ENCODE measurements around the gene FBXO27. TPM values are rescaled to one million over a fixed set of nuclear protein-coding genes. Genes with fewer than 3 reads are reported as not detected.

FBXO27 gene
- total RNA-seq, 5 donors from 2014 or later (not counting 1 experiment from before 2014, with no cell fraction given) = 0.41 to 0.69 (median 0.66) TPM; not detected in 2

- H3K36me3 Mint-ChIP-seq = no peaks in the 10 kb centered on the region
- ATAC-seq (replicated peaks in 1 of 4) (no peak), DNase-seq (no peak)
- peaks cover 0 to 6% of the 10 kb centered on the region in 2 donors for H3K27me3 Mint-ChIP-seq
- no peak overlapping the region for H3K27ac Mint-ChIP-seq
- H3K27me3 ChIP-seq (replicated peaks in 1 of 2; ENCODE audit: control insufficient read depth in 2 of 2, extremely low read depth in 1 of 2, insufficient read depth in 2 of 2, low read length in 1 of 2) = peaks cover 0 to 2% of the 10 kb centered on the region in 2 experiments
- no peaks in the 10 kb centered on the region for H3K9me3 ChIP-seq
- no peaks in the 10 kb centered on the region for H3K36me3 ChIP-seq (ENCODE audit: control insufficient read depth in 2 of 2, extremely low read depth in 1 of 2, insufficient read depth in 1 of 2, low read length in 1 of 2)
- peaks cover 6 to 8% (median 7%) of the 10 kb centered on the region in 3 donors for H3K4me1 Mint-ChIP-seq
- 75% methylated on average over 2 of the region's 4 CpGs for WGBS (ENCODE audit: insufficient coverage)
- no peaks in the 10 kb centered on the region for H3K4me1 ChIP-seq (ENCODE audit: control insufficient read depth in 1 of 2, extremely low read depth in 1 of 2, insufficient read depth in 2 of 2, low read length in 2 of 2)
- peaks cover 0 to 4% (median 0%) of the 10 kb centered on the region in 3 donors for H3K9me3 Mint-ChIP-seq
- ChIA-PET POLR2A (interaction anchor here in 1 of 2 donors (0.6 kb wide), 1 partner anchor 322 kb away, joined by 5 read pairs; no protein-coding TSS in a partner anchor), CTCF (no interaction called here)
- no peak overlapping the region for H3K4me3 ChIP-seq (ENCODE audit: control insufficient read depth in 1 of 2, extremely low read depth in 1 of 2, low read length in 1 of 2)
- H3K27ac ChIP-seq (ENCODE audit: low read length) = no peak overlapping the region
- no peak overlapping the region for H3K4me3 Mint-ChIP-seq
These were observed 27.8 kb upstream of the FBXO27 start for GRCh38 chr19:39060171-39060570.

DNA sequence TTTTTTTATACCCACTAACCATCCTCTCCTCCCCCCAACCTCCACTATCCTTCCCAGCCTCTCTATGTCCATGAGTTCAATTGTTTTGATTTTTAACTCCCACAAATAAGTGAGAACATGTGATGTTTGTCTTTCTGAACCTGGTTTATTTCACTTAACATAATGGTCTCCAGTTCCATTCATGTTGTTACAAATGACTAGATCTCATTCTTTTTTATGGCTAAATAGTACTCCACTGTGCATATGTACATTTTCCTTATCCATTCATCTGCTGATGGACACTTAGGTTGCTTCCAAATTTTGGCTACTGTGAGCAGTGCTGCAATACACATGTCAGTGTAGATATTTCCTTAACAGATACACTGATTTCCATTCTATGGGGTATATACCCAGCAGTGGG lies 27.0 kb upstream of the FBXO27 start:
- H3K4me1 Mint-ChIP-seq = peaks cover 6 to 8% (median 7%) of the 10 kb centered on the region in 3 donors
- H3K4me1 ChIP-seq (ENCODE audit: control insufficient read depth in 1 of 2, extremely low read depth in 1 of 2, insufficient read depth in 2 of 2, low read length in 2 of 2) = no peaks in the 10 kb centered on the region
- ChIA-PET POLR2A (no interaction called here), CTCF (no interaction called here)
- no peak overlapping the region for H3K27ac ChIP-seq (ENCODE audit: low read length)
- no peak overlapping the region for H3K27ac Mint-ChIP-seq
- no peak overlapping the region for H3K4me3 ChIP-seq (ENCODE audit: control insufficient read depth in 1 of 2, extremely low read depth in 1 of 2, low read length in 1 of 2)
- H3K36me3 ChIP-seq (ENCODE audit: control insufficient read depth in 2 of 2, extremely low read depth in 1 of 2, insufficient read depth in 1 of 2, low read length in 1 of 2) = no peaks in the 10 kb centered on the region
- H3K27me3 Mint-ChIP-seq = peaks cover 0 to 6% of the 10 kb centered on the region in 2 donors
- H3K36me3 Mint-ChIP-seq = no peaks in the 10 kb centered on the region
- peaks cover 0 to 2% of the 10 kb centered on the region in 2 experiments for H3K27me3 ChIP-seq (replicated peaks in 1 of 2; ENCODE audit: control insufficient read depth in 2 of 2, extremely low read depth in 1 of 2, insufficient read depth in 2 of 2, low read length in 1 of 2)
- no peak for DNase-seq
- H3K4me3 Mint-ChIP-seq = no peak overlapping the region
- peaks cover 0 to 4% (median 0%) of the 10 kb centered on the region in 3 donors for H3K9me3 Mint-ChIP-seq
- ATAC-seq (replicated peaks in 1 of 4) = no peak
- no peaks in the 10 kb centered on the region for H3K9me3 ChIP-seq

DNA sequence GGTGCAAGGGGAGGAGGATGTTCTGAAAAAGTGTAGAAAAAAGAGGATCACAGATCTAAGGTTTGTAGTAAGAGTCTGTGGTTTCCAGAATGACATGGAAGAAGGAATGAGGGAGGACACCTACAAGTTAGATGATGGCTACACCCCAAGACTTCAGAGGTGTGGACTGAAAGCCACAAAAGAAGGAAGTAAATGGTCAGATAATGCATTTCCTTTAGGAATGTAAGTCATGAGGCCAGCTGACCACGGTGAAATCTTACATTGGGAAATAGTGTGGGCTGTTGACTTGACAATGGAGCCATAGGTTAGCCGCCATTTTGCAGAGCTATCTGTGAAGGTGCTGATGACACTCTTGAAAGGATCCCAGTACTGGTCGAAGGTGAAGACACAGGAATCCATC lies 25.3 kb upstream of the FBXO27 start:
- DNase-seq (no peak), ATAC-seq (replicated peaks in 1 of 4) (no peak)
- Histone ChIP-seq H3K27ac (ENCODE audit: low read length) (no peak overlapping the region), H3K4me1 (ENCODE audit: control insufficient read depth in 1 of 2, extremely low read depth in 1 of 2, insufficient read depth in 2 of 2, low read length in 2 of 2) (no peaks in the 10 kb centered on the region), H3K4me3 (ENCODE audit: control insufficient read depth in 1 of 2, extremely low read depth in 1 of 2, low read length in 1 of 2) (no peak overlapping the region), H3K27me3 (replicated peaks in 1 of 2; ENCODE audit: control insufficient read depth in 2 of 2, extremely low read depth in 1 of 2, insufficient read depth in 2 of 2, low read length in 1 of 2) (peaks cover 0 to 2% of the 10 kb centered on the region in 2 experiments), H3K36me3 (ENCODE audit: control insufficient read depth in 2 of 2, extremely low read depth in 1 of 2, insufficient read depth in 1 of 2, low read length in 1 of 2) (no peaks in the 10 kb centered on the region), H3K9me3 (no peaks in the 10 kb centered on the region)
- Mint-ChIP-seq H3K27me3 (peaks cover 0 to 6% of the 10 kb centered on the region in 2 donors), H3K27ac (no peak overlapping the region), H3K4me1 (peaks cover 6 to 8% (median 7%) of the 10 kb centered on the region in 3 donors), H3K9me3 (peaks cover 0 to 4% (median 0%) of the 10 kb centered on the region in 3 donors), H3K4me3 (no peak overlapping the region), H3K36me3 (no peaks in the 10 kb centered on the region)
- WGBS (ENCODE audit: insufficient coverage) = 73% methylated on average over 2 of the region's 3 CpGs
- ChIA-PET POLR2A (interaction anchor here in 1 of 2 donors (0.6 kb wide), 1 partner anchor 67 kb away, joined by 4 read pairs; no protein-coding TSS in a partner anchor), CTCF (no interaction called here)

GRCh38 chr19:39054091-39054470 lies 21.7 kb upstream of the FBXO27 start:
- ATAC-seq (replicated peaks in 1 of 4) (no peak), DNase-seq (no peak)
- H3K4me3 ChIP-seq (ENCODE audit: control insufficient read depth in 1 of 2, extremely low read depth in 1 of 2, low read length in 1 of 2) = no peak overlapping the region
- H3K4me1 Mint-ChIP-seq = peaks cover 0 to 2% (median 0%) of the 10 kb centered on the region in 3 donors
- H3K9me3 Mint-ChIP-seq = no peaks in the 10 kb centered on the region
- ChIA-PET CTCF (interaction anchor here in 1 of 2 donors (0.6 kb wide), 1 partner anchor 1919 kb away, joined by 3 read pairs; no protein-coding TSS in a partner anchor), POLR2A (no interaction called here)
- no peaks in the 10 kb centered on the region for H3K9me3 ChIP-seq
- peaks cover 0 to 5% of the 10 kb centered on the region in 2 donors for H3K27me3 Mint-ChIP-seq
- peaks cover 0 to 6% of the 10 kb centered on the region in 2 experiments for H3K4me1 ChIP-seq (ENCODE audit: control insufficient read depth in 1 of 2, extremely low read depth in 1 of 2, insufficient read depth in 2 of 2, low read length in 2 of 2)
- no peak overlapping the region for H3K4me3 Mint-ChIP-seq
- no peak overlapping the region for H3K27ac ChIP-seq (ENCODE audit: low read length)
- 95% methylated on average over 2 of the region's 2 CpGs for WGBS (ENCODE audit: insufficient coverage)
- no peaks in the 10 kb centered on the region for H3K36me3 ChIP-seq (ENCODE audit: control insufficient read depth in 2 of 2, extremely low read depth in 1 of 2, insufficient read depth in 1 of 2, low read length in 1 of 2)
- peaks cover 0 to 13% of the 10 kb centered on the region in 2 experiments for H3K27me3 ChIP-seq (replicated peaks in 1 of 2; ENCODE audit: control insufficient read depth in 2 of 2, extremely low read depth in 1 of 2, insufficient read depth in 2 of 2, low read length in 1 of 2)
- no peaks in the 10 kb centered on the region for H3K36me3 Mint-ChIP-seq
- no peak overlapping the region for H3K27ac Mint-ChIP-seq

GRCh38 chr19:39053276-39054090 lies 21.1 kb upstream of the FBXO27 start:
- peaks cover 0 to 6% of the 10 kb centered on the region in 2 experiments for H3K4me1 ChIP-seq (ENCODE audit: control insufficient read depth in 1 of 2, extremely low read depth in 1 of 2, insufficient read depth in 2 of 2, low read length in 2 of 2)
- no peaks in the 10 kb centered on the region for H3K9me3 Mint-ChIP-seq
- peaks cover 0 to 13% of the 10 kb centered on the region in 2 experiments for H3K27me3 ChIP-seq (replicated peaks in 1 of 2; ENCODE audit: control insufficient read depth in 2 of 2, extremely low read depth in 1 of 2, insufficient read depth in 2 of 2, low read length in 1 of 2)
- ATAC-seq (replicated peaks in 1 of 4) (no peak), DNase-seq (no peak)
- no peaks in the 10 kb centered on the region for H3K36me3 Mint-ChIP-seq
- H3K9me3 ChIP-seq = no peaks in the 10 kb centered on the region
- peaks cover 0 to 5% of the 10 kb centered on the region in 2 donors for H3K27me3 Mint-ChIP-seq
- ChIA-PET POLR2A (no interaction called here), CTCF (no interaction called here)
- WGBS (ENCODE audit: insufficient coverage) = 82% methylated on average over 15 of the region's 18 CpGs
- H3K4me3 Mint-ChIP-seq = no peak overlapping the region
- no peaks in the 10 kb centered on the region for H3K36me3 ChIP-seq (ENCODE audit: control insufficient read depth in 2 of 2, extremely low read depth in 1 of 2, insufficient read depth in 1 of 2, low read length in 1 of 2)
- no peak overlapping the region for H3K27ac ChIP-seq (ENCODE audit: low read length)
- H3K4me1 Mint-ChIP-seq = peaks cover 0 to 2% (median 0%) of the 10 kb centered on the region in 3 donors
- H3K27ac Mint-ChIP-seq = no peak overlapping the region
- H3K4me3 ChIP-seq (ENCODE audit: control insufficient read depth in 1 of 2, extremely low read depth in 1 of 2, low read length in 1 of 2) = no peak overlapping the region

- Histone ChIP-seq H3K4me3 (ENCODE audit: control insufficient read depth in 1 of 2, extremely low read depth in 1 of 2, low read length in 1 of 2) (no peak overlapping the region), H3K4me1 (ENCODE audit: control insufficient read depth in 1 of 2, extremely low read depth in 1 of 2, insufficient read depth in 2 of 2, low read length in 2 of 2) (peaks cover 0 to 6% of the 10 kb centered on the region in 2 experiments), H3K9me3 (no peaks in the 10 kb centered on the region), H3K27me3 (replicated peaks in 1 of 2; ENCODE audit: control insufficient read depth in 2 of 2, extremely low read depth in 1 of 2, insufficient read depth in 2 of 2, low read length in 1 of 2) (peaks cover 0 to 13% of the 10 kb centered on the region in 2 experiments), H3K36me3 (ENCODE audit: control insufficient read depth in 2 of 2, extremely low read depth in 1 of 2, insufficient read depth in 1 of 2, low read length in 1 of 2) (no peaks in the 10 kb centered on the region), H3K27ac (ENCODE audit: low read length) (no peak overlapping the region)
- Mint-ChIP-seq H3K27me3 (peaks cover 0 to 5% of the 10 kb centered on the region in 2 donors), H3K4me1 (peaks cover 0 to 2% (median 0%) of the 10 kb centered on the region in 3 donors), H3K9me3 (no peaks in the 10 kb centered on the region), H3K27ac (no peak overlapping the region), H3K4me3 (no peak overlapping the region), H3K36me3 (no peaks in the 10 kb centered on the region)
- WGBS (ENCODE audit: insufficient coverage) = 81% methylated on average over 6 of the region's 9 CpGs
- CTCF ChIA-PET = interaction anchor here in 1 of 2 donors (0.6 kb wide), 1 partner anchor 59 kb away, joined by 4 read pairs; no protein-coding TSS in a partner anchor
- DNase-seq = no peak
- no peak for ATAC-seq (replicated peaks in 1 of 4)
- POLR2A ChIA-PET = no interaction called here
These were observed 20.5 kb upstream of the FBXO27 start for GRCh38 chr19:39052846-39053245.
